HCT116 (cell line): ENCODE data around the gene STON2. TPM values are rescaled to one million over a fixed set of nuclear protein-coding genes. Genes with fewer than 3 reads are reported as not detected.

Source experiments
- ATAC-seq: fragments of 200-7000 bp; cut with Tn5 transposase; 2 replicates; pipeline ENCODE4 v1.9.1; 2020; ENCODE audit warnings: mild to moderate bottlenecking, moderate library complexity
- BruUV-seq: library from RNA; stranded (reverse); fragments of 400-500 nt; replicated peaks from 2 replicates; lab custom pipeline; 2021; lab: Mats Ljungman, UMichigan
- CTCF ChIA-PET: fragments of 300-600 bp; sonication (Branson Sonifier 250); formaldehyde crosslinking; loops from one replicate; lab custom pipeline; 2021; ENCODE audit warnings: antibody characterized with exemption; lab: Charles Lee
- POLR2A ChIA-PET: fragments of 300-600, 350-600 bp; sonication (Branson Sonifier 250); formaldehyde crosslinking; loops from one replicate; lab custom pipeline; 2021; ENCODE audit warnings: antibody characterized with exemption; lab: Charles Lee
- RAD21 ChIA-PET, 2 experiments: fragments of 300-600 bp; sonication (Branson Sonifier 250); formaldehyde crosslinking; loops; one replicate each; lab custom pipeline; 2023; ENCODE audit warnings: low total read pairs in 2 of 2; ENCODE audit not compliant: uncharacterized antibody in 2 of 2, unreplicated experiment in 2 of 2, low non-redundant PET in 1 of 2; lab: Charles Lee
- DNase-seq: peaks from one replicate; pipeline ENCODE4 v3.0.0-alpha.2; 2010; ENCODE audit warnings: low read depth, low spot score
- H2AFZ ChIP-seq: fragments of 200-600 bp; shearing (Covaris generic), sonication (generic); 2 replicates; pipeline ENCODE4 v1.6.1; 2017; ENCODE audit warnings: low read depth, mixed run types, mixed read lengths, antibody characterized with exemption, low read length; ENCODE audit not compliant: poor library complexity, severe bottlenecking
- H3K27ac ChIP-seq: 2 replicates; pipeline ENCODE4 v1.5.1; 2012; ENCODE audit warnings: low read depth, low read length
- H3K27me3 ChIP-seq: fragments of 200-600 bp; sonication (generic); 2 replicates; pipeline ENCODE4 v1.6.1; 2016; ENCODE audit warnings: mixed run types, low read length, mixed read lengths; ENCODE audit not compliant: insufficient read depth
- H3K36me3 ChIP-seq, 2 experiments: fragments of 200-500 bp in 1 of 2; fragments of 200-600 bp in 1 of 2; sonication (Bioruptor generic) in 1 of 2; sonication (generic) in 1 of 2; 2 replicates each; pipeline versions ENCODE4 v1.5.1 to v1.6.1; 2014 to 2016; ENCODE audit warnings: low read length in 2 of 2, inconsistent platforms in 1 of 2, mixed read lengths in 1 of 2, mixed run types in 1 of 2; ENCODE audit not compliant: insufficient read depth in 2 of 2, control insufficient read depth in 1 of 2
- H3K4me1 ChIP-seq, 2 experiments: fragments of 200-600 bp in 1 of 2; sonication (generic) in 1 of 2; 2 replicates each; pipeline versions ENCODE4 v1.5.1 to v1.6.1; 2012 to 2017; ENCODE audit warnings: low read length in 2 of 2, inconsistent platforms in 1 of 2, mild to moderate bottlenecking in 1 of 2, mixed read lengths in 1 of 2, mixed run types in 1 of 2, moderate library complexity in 1 of 2; ENCODE audit not compliant: insufficient read depth in 2 of 2, control insufficient read depth in 1 of 2
- H3K4me2 ChIP-seq: fragments of 200-600 bp; sonication (generic); 2 replicates; pipeline ENCODE4 v1.6.1; 2017; ENCODE audit warnings: mixed run types, low read length, mixed read lengths
- H3K4me3 ChIP-seq, 2 experiments: fragments of 200-600 bp in 1 of 2; sonication (generic) in 1 of 2; replicated peaks in 1 of 2; 2 replicates each; pipeline ENCODE4 v1.5.1; 2011 to 2016; ENCODE audit warnings: low read length in 2 of 2, control low read depth in 1 of 2, low read depth in 1 of 2, mild to moderate bottlenecking in 1 of 2, mixed read lengths in 1 of 2, mixed run types in 1 of 2
- H3K79me2 ChIP-seq: fragments of 200-600 bp; sonication (generic); 2 replicates; pipeline ENCODE4 v1.6.1; 2017; ENCODE audit warnings: mild to moderate bottlenecking, mixed run types, low read length, moderate library complexity, mixed read lengths; ENCODE audit not compliant: insufficient read depth
- H3K9ac ChIP-seq: fragments of 200-600 bp; sonication (generic); 2 replicates; pipeline ENCODE4 v1.6.1; 2016; ENCODE audit warnings: low read length, mixed read lengths
- H3K9me2 ChIP-seq: fragments of 200-600 bp; sonication (generic), shearing (Covaris generic); 2 replicates; pipeline ENCODE4 v1.6.1; 2017; ENCODE audit warnings: mixed run types, mild to moderate bottlenecking, moderate library complexity; ENCODE audit not compliant: insufficient read depth
- H3K9me3 ChIP-seq, 2 experiments: fragments of 200-500 bp in 1 of 2; fragments of 200-600 bp in 1 of 2; sonication (Bioruptor generic) in 1 of 2; sonication (generic) in 1 of 2; 2 replicates each; pipeline ENCODE4 v1.6.1; 2014 to 2017; ENCODE audit warnings: low read length in 2 of 2, mixed read lengths in 2 of 2, inconsistent platforms in 1 of 2, low read depth in 1 of 2, mild to moderate bottlenecking in 1 of 2, mixed run types in 1 of 2, moderate library complexity in 1 of 2; ENCODE audit not compliant: control insufficient read depth in 1 of 2, insufficient read depth in 1 of 2
- H4K20me1 ChIP-seq: fragments of 200-600 bp; sonication (generic), shearing (Covaris generic); 2 replicates; pipeline ENCODE4 v1.6.1; 2017; ENCODE audit warnings: mixed run types, mild to moderate bottlenecking, moderate library complexity; ENCODE audit not compliant: insufficient read depth
- CBX3 ChIP-seq: IDR thresholded peaks from 2 replicates; pipeline ENCODE4 v1.6.1; 2012; ENCODE audit warnings: low read depth
- CEBPB ChIP-seq: IDR thresholded peaks from 2 replicates; pipeline ENCODE4 v1.6.1; 2012; ENCODE audit warnings: low read depth
- EGR1 ChIP-seq: IDR thresholded peaks from 2 replicates; pipeline ENCODE4 v1.6.1; 2012; ENCODE audit warnings: low read depth
- ELF1 ChIP-seq: IDR thresholded peaks from 2 replicates; pipeline ENCODE4 v1.6.1; 2012; ENCODE audit warnings: low read depth, borderline replicate concordance
- EZH2 ChIP-seq: fragments of 200-600 bp; sonication (generic); IDR thresholded peaks from 2 replicates; pipeline ENCODE4 v1.6.1; 2017; ENCODE audit warnings: antibody characterized with exemption, mixed run types
- EZH2phosphoT487 ChIP-seq: fragments of 200-600 bp; IDR thresholded peaks from 2 replicates; pipeline ENCODE4 v1.6.1; 2018; ENCODE audit warnings: antibody characterized with exemption, borderline replicate concordance
- FOSL1 ChIP-seq: IDR thresholded peaks from 2 replicates; pipeline ENCODE4 v1.6.1; 2012; ENCODE audit warnings: low read depth
- POLR2A ChIP-seq: IDR thresholded peaks from 2 replicates; pipeline ENCODE4 v1.7.0; 2011; ENCODE audit warnings: borderline replicate concordance; ENCODE audit not compliant: insufficient read depth, insufficient read length; ENCODE audit errors: extremely low read depth
- POLR2AphosphoS5 ChIP-seq: IDR thresholded peaks from 2 replicates; pipeline ENCODE4 v1.6.1; 2011; ENCODE audit warnings: mild to moderate bottlenecking, low read depth, low read length, moderate library complexity
- SIN3A ChIP-seq: IDR thresholded peaks from 2 replicates; pipeline ENCODE4 v1.6.1; 2012; ENCODE audit warnings: low read depth
- TCF7L2 ChIP-seq: IDR thresholded peaks from 2 replicates; pipeline ENCODE4 v1.7.0; 2011; ENCODE audit warnings: borderline replicate concordance, inconsistent platforms; ENCODE audit not compliant: insufficient read depth, insufficient read length; ENCODE audit errors: extremely low read depth
- YY1 ChIP-seq: IDR thresholded peaks from 2 replicates; pipeline ENCODE4 v1.6.1; 2011; ENCODE audit warnings: low read length, low read depth, moderate library complexity, mild to moderate bottlenecking; ENCODE audit not compliant: insufficient replicate concordance; ENCODE audit errors: extremely low read depth
- ZFX ChIP-seq: fragments of 450-650 bp; IDR thresholded peaks from 2 replicates; pipeline ENCODE4 v1.6.1; 2017
- ZNF274 ChIP-seq: fragments of 200-500 bp; sonication (Bioruptor generic); IDR thresholded peaks from 2 replicates; pipeline ENCODE4 v1.6.1; 2014; ENCODE audit warnings: mild to moderate bottlenecking, low read depth, low read length, inconsistent platforms
- intact Hi-C: fragments of 100-400 bp; cut with micrococcal nuclease; formaldehyde crosslinking; loops from 2 replicates; pipeline ENCODE4 v1.10.0; 2022
- total RNA-seq: library from RNA; stranded (reverse); gene quantifications from one replicate; pipeline ENCODE4 v1.2.1, GENCODE V29; 2021; ENCODE audit not compliant: unreplicated experiment
- TF ChIP-seq, protein P1 (sequence below): IDR thresholded peaks from 2 replicates; pipeline ENCODE4 v1.6.1; 2012; ENCODE audit warnings: low read depth
- TF ChIP-seq, protein P2 (sequence below): IDR thresholded peaks from 2 replicates; pipeline ENCODE4 v1.6.1; 2012
- TF ChIP-seq, protein P3 (sequence below): IDR thresholded peaks from 2 replicates; pipeline ENCODE4 v1.6.1; 2011; ENCODE audit warnings: mild to moderate bottlenecking, low read length, moderate library complexity; ENCODE audit not compliant: insufficient replicate concordance; ENCODE audit errors: extremely low read depth

The STON2 gene
- total RNA-seq, 1 experiment from 2014 or later: 4.1 TPM

DNA sequence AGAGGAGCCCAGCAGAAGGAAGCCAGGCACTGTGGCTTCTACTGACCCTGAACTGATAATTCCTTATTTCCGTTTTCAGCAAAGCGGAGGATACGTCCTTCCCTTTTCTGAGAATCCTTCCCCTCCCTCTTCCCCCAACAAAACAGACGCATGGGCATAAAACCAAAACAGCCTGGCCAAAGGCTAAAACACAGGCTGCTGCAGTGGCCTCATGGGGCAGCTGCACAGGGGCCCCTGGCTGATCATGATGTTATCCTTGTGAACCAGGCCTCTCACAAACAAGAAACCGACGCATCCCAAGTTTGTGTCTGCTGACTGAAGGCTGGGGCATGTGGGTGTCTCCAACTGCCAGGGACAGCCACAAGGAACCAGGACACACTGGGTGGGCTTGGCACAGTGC is 23.4 kb upstream of the STON2 start:
- no peak for DNase-seq
- Histone ChIP-seq H2AFZ (no peak overlapping the region), H3K9ac (no peak overlapping the region), H3K4me3 (no peak overlapping the region), H3K4me2 (no peak overlapping the region), H3K9me2 (no peaks in the 10 kb centered on the region), H3K79me2 (no peaks in the 10 kb centered on the region)
- RAD21 ChIA-PET: no interaction called here
- no peak for TF ChIP-seq YY1
- no peak for TF ChIP-seq ELF1
- TF ChIP-seq, protein P1, sequence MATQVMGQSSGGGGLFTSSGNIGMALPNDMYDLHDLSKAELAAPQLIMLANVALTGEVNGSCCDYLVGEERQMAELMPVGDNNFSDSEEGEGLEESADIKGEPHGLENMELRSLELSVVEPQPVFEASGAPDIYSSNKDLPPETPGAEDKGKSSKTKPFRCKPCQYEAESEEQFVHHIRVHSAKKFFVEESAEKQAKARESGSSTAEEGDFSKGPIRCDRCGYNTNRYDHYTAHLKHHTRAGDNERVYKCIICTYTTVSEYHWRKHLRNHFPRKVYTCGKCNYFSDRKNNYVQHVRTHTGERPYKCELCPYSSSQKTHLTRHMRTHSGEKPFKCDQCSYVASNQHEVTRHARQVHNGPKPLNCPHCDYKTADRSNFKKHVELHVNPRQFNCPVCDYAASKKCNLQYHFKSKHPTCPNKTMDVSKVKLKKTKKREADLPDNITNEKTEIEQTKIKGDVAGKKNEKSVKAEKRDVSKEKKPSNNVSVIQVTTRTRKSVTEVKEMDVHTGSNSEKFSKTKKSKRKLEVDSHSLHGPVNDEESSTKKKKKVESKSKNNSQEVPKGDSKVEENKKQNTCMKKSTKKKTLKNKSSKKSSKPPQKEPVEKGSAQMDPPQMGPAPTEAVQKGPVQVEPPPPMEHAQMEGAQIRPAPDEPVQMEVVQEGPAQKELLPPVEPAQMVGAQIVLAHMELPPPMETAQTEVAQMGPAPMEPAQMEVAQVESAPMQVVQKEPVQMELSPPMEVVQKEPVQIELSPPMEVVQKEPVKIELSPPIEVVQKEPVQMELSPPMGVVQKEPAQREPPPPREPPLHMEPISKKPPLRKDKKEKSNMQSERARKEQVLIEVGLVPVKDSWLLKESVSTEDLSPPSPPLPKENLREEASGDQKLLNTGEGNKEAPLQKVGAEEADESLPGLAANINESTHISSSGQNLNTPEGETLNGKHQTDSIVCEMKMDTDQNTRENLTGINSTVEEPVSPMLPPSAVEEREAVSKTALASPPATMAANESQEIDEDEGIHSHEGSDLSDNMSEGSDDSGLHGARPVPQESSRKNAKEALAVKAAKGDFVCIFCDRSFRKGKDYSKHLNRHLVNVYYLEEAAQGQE: no peak
- TF ChIP-seq EGR1: no peak
- TF ChIP-seq POLR2A: no peak
- TF ChIP-seq, protein P2, sequence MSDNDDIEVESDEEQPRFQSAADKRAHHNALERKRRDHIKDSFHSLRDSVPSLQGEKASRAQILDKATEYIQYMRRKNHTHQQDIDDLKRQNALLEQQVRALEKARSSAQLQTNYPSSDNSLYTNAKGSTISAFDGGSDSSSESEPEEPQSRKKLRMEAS: no peak
- no peak for TF ChIP-seq TCF7L2
- no peak for TF ChIP-seq POLR2AphosphoS5
- no peak for TF ChIP-seq CEBPB
- no peak for TF ChIP-seq EZH2phosphoT487
- no peak for TF ChIP-seq SIN3A
- no peak for TF ChIP-seq ZNF274
- TF ChIP-seq CBX3: no peak
- no peak for TF ChIP-seq FOSL1
- TF ChIP-seq, protein P3, sequence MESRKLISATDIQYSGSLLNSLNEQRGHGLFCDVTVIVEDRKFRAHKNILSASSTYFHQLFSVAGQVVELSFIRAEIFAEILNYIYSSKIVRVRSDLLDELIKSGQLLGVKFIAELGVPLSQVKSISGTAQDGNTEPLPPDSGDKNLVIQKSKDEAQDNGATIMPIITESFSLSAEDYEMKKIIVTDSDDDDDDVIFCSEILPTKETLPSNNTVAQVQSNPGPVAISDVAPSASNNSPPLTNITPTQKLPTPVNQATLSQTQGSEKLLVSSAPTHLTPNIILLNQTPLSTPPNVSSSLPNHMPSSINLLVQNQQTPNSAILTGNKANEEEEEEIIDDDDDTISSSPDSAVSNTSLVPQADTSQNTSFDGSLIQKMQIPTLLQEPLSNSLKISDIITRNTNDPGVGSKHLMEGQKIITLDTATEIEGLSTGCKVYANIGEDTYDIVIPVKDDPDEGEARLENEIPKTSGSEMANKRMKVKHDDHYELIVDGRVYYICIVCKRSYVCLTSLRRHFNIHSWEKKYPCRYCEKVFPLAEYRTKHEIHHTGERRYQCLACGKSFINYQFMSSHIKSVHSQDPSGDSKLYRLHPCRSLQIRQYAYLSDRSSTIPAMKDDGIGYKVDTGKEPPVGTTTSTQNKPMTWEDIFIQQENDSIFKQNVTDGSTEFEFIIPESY: no peak
- TF ChIP-seq EZH2: no peak
- TF ChIP-seq ZFX: no peak
- TF ChIP-seq, all 23 proteins: peak for 0
- H3K27me3 ChIP-seq: no peaks in the 10 kb centered on the region
- no peaks in the 10 kb centered on the region; a peak in 1 of 4 replicates for H3K4me1 ChIP-seq
- H3K36me3 ChIP-seq: no peaks in the 10 kb centered on the region
- ChIA-PET CTCF (no interaction called here), POLR2A (no interaction called here)
- intact Hi-C loops: no loop called here
- no peaks in the 10 kb centered on the region for H4K20me1 ChIP-seq
- H3K27ac ChIP-seq: no peak overlapping the region
- H3K9me3 ChIP-seq: no peaks in the 10 kb centered on the region
- ATAC-seq: no peak
- no TSS peak for BruUV-seq
